GM19467 (cell line): ENCODE measurements around the gene CXorf58.
A peak's percentile ranks its signal among the peaks of the same experiment; 100 is the strongest.
"Not testable (repeated sequence)": the region's sequence is repeated elsewhere in the genome, so short reads cannot be mapped to it uniquely, and the experiment has no call there.

Experiments used
- ATAC-seq: cut with Tn5 transposase; IDR thresholded peaks from one replicate; pipeline ENCODE4 v1.9.1; 2021; ENCODE audit warnings: mild to moderate bottlenecking, moderate library complexity; ENCODE audit not compliant: unreplicated experiment

CXorf58 gene

GRCh38 chrX:23907498-23908218 is at the start of gene CXorf58, which contains the start of gene APOO:
Gene CXorf58, plus strand, starts transcription at chrX:23908006. Its CDS starts 2,297 bp downstream, at chrX:23910303.
Gene APOO, minus strand, starts transcription at chrX:23907938. Its CDS starts 236 bp downstream, at chrX:23907702.
- peak; percentile 91 for ATAC-seq

DNA sequence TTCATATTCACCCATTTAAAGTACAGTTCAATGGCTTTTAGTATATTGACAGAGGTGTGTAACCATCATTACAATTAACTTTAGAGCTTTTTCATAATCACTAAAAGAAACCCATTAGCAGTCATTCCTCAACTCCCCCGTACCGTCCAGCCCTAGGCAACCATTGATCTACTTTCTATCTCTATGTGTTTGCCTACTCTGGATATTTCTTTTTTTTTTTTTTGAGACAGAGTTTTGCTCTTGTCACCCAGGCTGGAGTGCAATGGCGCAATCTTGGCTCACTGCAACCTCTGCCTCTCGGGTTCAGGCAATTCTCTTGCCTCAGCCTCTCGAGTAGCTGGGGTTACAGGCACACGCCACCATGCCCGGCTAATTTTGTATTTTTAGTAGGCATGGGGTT is 48.6 kb upstream of the CXorf58 start:
- not testable (repeated sequence) for ATAC-seq

DNA sequence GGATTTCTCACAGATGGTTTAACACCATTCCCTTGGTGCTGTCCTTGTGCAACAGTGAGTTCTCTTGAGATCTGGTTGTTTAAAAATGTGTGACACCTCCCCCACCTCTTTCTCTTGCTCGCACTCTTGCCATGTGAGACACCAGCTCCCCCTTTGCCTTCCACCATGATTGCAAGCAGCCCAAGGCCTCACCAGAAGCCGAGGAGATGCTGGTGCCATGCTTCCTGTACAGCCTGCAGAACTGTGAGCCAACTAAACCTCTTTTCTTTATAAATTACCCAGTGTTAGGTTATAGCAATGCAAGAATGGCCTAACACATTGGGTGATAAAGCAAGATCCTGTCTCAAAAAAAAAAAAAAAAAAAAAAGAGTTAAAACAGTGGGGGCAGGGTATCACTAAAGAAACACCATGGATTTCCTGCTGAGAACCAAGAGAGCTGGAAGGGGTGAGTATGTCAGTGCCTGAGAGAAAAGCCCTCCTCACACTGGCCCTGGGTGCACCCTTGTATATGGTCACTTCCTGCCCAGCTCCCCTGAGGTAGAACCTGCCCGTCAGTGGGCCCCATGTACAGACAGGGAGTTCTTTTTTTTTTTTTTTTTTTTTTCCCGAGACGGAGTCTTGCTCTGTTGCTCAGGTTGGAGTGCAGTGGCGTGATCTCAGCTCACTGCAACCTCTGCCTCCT is 46.5 kb upstream of the CXorf58 start:
- ATAC-seq, result no peak

GRCh38 chrX:23861952-23862351 is 45.9 kb upstream of the CXorf58 start:
- ATAC-seq, result not testable (repeated sequence)

DNA sequence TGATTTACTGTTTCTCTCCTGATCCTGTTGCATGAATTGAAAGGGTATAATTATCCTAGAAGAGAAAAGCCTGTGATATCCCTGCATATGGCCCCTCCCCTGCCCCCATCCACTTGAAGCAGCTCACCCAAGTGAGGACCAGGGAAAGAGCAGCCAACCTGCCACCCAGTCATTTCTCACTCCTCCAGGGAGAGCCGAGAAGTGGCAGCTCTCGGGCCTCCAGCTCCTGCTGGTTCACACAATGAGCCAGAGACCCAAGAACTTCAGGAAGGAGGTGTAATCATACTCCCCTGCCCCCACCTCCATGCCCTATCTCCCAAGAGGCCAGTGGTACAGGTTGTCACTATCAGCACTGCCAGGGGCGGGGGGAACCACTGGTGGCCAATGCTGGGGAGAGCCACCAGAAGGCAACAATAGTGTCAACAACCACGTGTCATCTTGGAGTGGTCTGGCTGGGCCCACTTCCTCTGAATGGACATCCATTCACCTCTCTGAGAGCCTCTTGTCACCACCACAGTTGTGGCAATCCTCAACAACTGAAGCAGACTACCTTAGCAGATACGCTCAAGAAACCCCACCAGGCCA is 43.0 kb upstream of the CXorf58 start:
- no peak for ATAC-seq

DNA sequence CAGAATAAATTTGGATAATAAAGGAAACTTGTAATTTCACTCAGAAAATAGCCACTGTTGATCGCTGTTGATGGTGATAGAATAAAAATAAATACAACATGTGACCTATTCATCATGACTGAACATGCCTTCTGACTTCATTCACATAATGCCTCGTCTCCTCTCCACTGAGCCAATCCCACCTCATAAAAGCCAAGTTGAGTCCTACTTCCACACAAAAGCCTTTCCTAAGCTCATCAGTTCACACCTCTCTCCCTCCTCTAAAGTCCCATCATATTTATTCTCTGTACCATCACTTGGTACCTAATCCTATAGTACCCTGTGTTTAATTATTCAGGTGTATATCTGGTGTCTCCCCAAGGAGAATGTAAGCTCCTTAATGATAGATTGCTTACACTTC is 37.8 kb upstream of the CXorf58 start:
- ATAC-seq, result no peak

DNA sequence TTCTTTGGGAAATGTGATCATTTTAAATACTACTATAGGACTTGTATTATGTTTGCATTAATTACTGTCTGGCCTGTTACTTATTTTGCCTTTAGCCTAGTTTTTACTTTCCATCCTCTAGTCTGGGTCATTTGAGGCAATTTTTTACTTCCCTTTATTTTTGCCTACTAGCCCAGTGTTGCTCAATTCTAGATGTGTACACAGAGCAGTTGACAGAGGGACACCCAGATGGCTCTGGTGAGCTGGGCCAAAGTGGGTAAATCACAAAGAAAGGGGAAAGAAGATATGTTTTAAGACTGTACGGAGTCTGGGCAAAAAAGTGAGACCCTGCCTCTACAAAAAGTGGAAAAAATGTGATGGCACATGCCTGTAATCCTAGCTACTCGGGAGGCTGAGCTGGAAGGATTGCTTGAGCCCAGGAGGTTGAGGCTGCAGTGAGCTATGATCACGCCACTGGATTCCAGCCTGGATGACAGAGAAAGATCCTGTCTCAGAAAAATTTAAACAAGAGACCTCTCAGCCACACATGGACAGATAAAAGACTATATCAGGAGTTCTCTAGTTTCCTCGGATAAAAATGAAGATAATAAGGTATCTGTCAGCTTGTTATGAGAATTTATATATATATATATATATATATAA is 35.8 kb upstream of the CXorf58 start:
- ATAC-seq, result no peak

GRCh38 chrX:23879380-23880090 is 28.3 kb upstream of the CXorf58 start:
- ATAC-seq, result no peak

DNA sequence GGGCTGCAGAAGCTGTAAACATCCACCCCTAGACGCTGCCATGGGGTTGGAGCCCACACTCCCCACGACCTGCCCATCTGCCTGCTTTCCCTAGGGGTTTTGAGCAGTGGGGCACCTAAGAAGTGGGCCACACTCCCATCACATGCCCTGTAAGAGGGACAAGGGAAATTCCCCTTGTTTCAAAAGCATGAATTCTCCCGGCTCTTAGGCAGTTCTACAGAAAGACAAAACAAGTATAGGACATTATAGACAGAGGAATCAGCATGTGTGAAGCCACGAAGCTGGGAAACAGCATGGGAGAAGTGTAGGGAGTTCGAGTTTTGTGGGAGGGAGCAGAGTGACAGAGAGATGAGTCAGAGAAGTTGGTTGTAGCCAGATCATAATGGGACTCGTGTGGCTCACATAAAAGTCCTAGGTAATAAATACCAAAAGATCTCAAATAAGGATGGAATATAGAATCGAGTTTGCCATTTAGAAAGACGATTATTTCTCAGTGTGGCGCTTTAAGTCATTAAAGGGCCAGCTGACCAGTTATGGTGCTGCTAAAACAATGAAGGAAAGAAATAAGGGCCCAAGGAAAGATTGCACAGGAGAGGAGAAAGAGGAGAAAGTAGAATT is 24.0 kb upstream of the CXorf58 start:
- ATAC-seq, result no peak

- no peak for ATAC-seq
Measured at GRCh38 chrX:23884427-23885024, 23.3 kb upstream of the CXorf58 start.

DNA sequence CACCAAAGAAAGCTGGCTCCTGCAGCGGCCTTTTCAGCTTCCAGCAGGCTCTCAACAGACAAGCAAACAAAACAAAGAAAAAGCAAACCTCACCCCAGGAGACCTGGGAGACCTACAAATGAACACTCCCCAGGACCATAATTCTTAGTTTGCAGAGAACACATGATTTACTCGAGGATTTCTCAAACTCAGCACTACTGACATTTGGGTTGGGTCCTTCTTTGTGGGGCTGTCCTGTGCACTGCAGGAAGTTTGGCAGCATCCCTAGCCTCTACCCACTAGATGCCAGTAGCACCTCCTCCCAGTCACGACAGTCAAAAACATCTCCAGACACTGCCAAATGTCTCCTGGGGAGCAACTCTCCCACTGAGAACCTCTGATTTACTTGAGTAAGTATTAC is 22.0 kb upstream of the CXorf58 start:
- no peak for ATAC-seq

- ATAC-seq, result no peak
Measured at GRCh38 chrX:23887451-23887850, 20.4 kb upstream of the CXorf58 start.

- ATAC-seq, result no peak
Measured at GRCh38 chrX:23887918-23888317, 19.9 kb upstream of the CXorf58 start.

GRCh38 chrX:23888887-23889501 is 18.8 kb upstream of the CXorf58 start:
- ATAC-seq, result no peak

GRCh38 chrX:23890933-23891332 is 16.9 kb upstream of the CXorf58 start:
- ATAC-seq, result no peak

DNA sequence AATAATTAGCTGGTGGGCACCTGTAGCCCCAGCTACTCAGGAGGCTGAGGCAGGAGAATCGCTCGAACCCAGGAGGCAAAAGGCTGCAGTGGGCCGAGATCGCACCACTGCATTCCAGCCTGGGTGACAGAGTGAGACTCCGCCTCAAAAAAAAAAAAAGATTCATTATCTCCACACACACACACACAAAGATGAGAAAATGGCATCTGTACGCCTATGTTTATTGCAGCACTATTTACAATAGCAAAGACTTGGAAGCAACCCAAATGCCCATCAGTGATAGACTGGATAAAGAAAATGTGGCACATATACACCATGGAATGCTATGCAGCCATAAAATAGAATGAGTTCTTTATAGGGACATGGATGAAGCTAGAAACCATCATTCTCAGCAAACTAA is 12.8 kb upstream of the CXorf58 start:
- ATAC-seq, result not testable (repeated sequence)

- not testable (repeated sequence) for ATAC-seq
Measured at GRCh38 chrX:23896539-23896938, 11.3 kb upstream of the CXorf58 start.

DNA sequence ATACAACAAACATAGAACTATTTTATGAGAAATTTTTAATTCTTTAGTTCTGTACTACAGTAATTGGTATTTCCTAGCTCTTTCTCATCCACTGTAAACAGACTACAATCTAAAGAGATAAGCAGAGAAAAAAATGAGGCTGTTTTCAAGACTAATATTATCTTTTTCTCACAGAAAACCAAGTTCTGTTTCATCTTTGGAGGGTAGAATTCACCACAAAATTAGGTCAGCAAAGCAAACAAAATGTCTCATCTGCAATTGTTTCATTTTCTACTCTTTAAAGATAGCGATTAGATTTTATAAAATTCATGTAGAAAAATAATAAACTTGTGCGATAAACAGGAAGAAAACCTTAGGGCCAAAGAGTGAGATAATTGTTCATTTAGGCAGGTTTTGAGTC is 10.8 kb upstream of the CXorf58 start:
- ATAC-seq, result no peak

DNA sequence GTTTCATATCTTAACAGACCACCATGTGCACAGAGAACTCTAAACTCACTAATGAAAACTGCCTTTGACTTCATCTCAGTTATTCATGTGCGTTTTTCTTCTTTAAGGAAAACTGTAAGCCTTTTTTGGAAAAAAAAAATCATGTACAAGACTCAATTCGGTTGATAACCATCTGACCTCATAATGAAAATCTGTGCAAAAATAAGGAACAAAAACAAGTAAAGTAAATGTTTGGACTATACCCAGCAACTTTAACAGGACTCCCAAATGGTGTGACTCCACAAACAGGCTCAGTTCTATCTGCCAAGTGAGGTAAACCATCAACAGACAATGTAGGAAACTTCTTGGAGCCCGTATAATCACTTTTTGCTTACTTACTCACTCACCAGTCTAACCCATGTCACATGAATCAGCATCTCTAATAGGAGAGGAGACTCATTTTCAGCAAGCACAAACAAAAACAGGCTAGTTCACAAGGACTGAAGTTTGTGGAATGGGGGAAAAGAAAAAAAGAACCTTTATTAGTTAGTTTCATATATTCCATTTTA is 9.3 kb upstream of the CXorf58 start:
- ATAC-seq, result no peak
